AG08395 (cell line): ENCODE results near the gene YIPF3.
"Not testable (repeated sequence)": the region's sequence is repeated elsewhere in the genome, so short reads cannot be mapped to it uniquely, and the experiment has no call there.

ENCODE experiments used
- DNase-seq: peaks from one replicate; pipeline ENCODE4 v3.0.0; 2012; ENCODE audit warnings: mixed read lengths, low spot score

YIPF3 gene

GRCh38 chr6:43516697-43517504, at the start of gene YIPF3, which contains the start of gene POLR1C:
Gene YIPF3 (minus strand): TSS chr6:43516926. CDS start chr6:43516807, 119 bp downstream.
Gene POLR1C (plus strand): TSS chr6:43517089. CDS start chr6:43517110, 21 bp downstream.
- DNase-seq, result peak; percentile 100

- no peak for DNase-seq
Measured at GRCh38 chr6:43559328-43559727, 42.6 kb upstream of the YIPF3 start.

GRCh38 chr6:43557620-43558019, 40.9 kb upstream of the YIPF3 start:
- not testable (repeated sequence) for DNase-seq

GRCh38 chr6:43547222-43547621, 30.5 kb upstream of the YIPF3 start:
- no peak for DNase-seq

GRCh38 chr6:43544461-43544860, 27.7 kb upstream of the YIPF3 start:
- no peak for DNase-seq

GRCh38 chr6:43541774-43542471, 25.2 kb upstream of the YIPF3 start:
- DNase-seq, result no peak

- no peak for DNase-seq
Measured at GRCh38 chr6:43540507-43540906, 23.8 kb upstream of the YIPF3 start.

- not testable (repeated sequence) for DNase-seq
Measured at GRCh38 chr6:43539409-43539808, 22.7 kb upstream of the YIPF3 start.

- DNase-seq, result not testable (repeated sequence)
Measured at GRCh38 chr6:43538986-43539385, 22.3 kb upstream of the YIPF3 start.

- no peak for DNase-seq
Measured at GRCh38 chr6:43532201-43532600, 15.5 kb upstream of the YIPF3 start.

- no peak for DNase-seq
Measured at GRCh38 chr6:43524483-43524961, 7.8 kb upstream of the YIPF3 start.

- no peak for DNase-seq
Measured at GRCh38 chr6:43523284-43523683, 6.6 kb upstream of the YIPF3 start.

- DNase-seq, result no peak
Measured at GRCh38 chr6:43522547-43523261, 6.0 kb upstream of the YIPF3 start.

GRCh38 chr6:43521836-43522235, 5.1 kb upstream of the YIPF3 start:
- no peak for DNase-seq

GRCh38 chr6:43520097-43520496, 3.4 kb upstream of the YIPF3 start:
- DNase-seq, result no peak

- DNase-seq, result no peak
Measured at GRCh38 chr6:43517505-43518357, 1.0 kb upstream of the YIPF3 start.

- DNase-seq, result peak; percentile 15
Measured at GRCh38 chr6:43516367-43516696, 394 bp downstream of the YIPF3 start.

- DNase-seq, result no peak
Measured at GRCh38 chr6:43515808-43516207, 918 bp downstream of the YIPF3 start.

GRCh38 chr6:43511824-43512415, 4.8 kb downstream of the YIPF3 start:
- DNase-seq, result no peak

GRCh38 chr6:43510827-43511163, 5.9 kb downstream of the YIPF3 start:
- DNase-seq, result no peak
